BLaER1 treated with 17β-estradiol and CSF1 and Interleukin-3, amounts not matched to agents 10 nM and 100 nM (cell line): Measurements from ENCODE around the gene KCNJ5.
A peak's percentile ranks its signal among the peaks of the same experiment; 100 is the strongest.

ENCODE experiments used
- H3K27ac ChIP-seq, 11 experiments: shearing (Covaris generic); formaldehyde crosslinking; 2 replicates each; pipeline ENCODE4 v1.8.1; 2022
- H3K27me3 ChIP-seq, 11 experiments: shearing (Covaris generic); formaldehyde crosslinking; 2 replicates each; pipeline ENCODE4 v1.8.1; 2022
- H3K36me3 ChIP-seq, 11 experiments: shearing (Covaris generic); formaldehyde crosslinking; 2 replicates each; pipeline ENCODE4 v1.8.1; 2022
- H3K4me1 ChIP-seq, 10 experiments: shearing (Covaris generic); formaldehyde crosslinking; 2 replicates each; pipeline ENCODE4 v1.8.1; 2022
- H3K4me2 ChIP-seq, 11 experiments: shearing (Covaris generic); formaldehyde crosslinking; 2 replicates each; pipeline ENCODE4 v1.8.1; 2022
- H3K4me3 ChIP-seq, 10 experiments: shearing (Covaris generic); formaldehyde crosslinking; 2 replicates each; pipeline ENCODE4 v1.8.1; 2022
- H3K9ac ChIP-seq, 11 experiments: shearing (Covaris generic); formaldehyde crosslinking; 2 replicates each; pipeline ENCODE4 v1.8.1; 2022
- H3K9me3 ChIP-seq, 11 experiments: shearing (Covaris generic); formaldehyde crosslinking; replicated peaks in 1 of 11; 2 replicates each; pipeline ENCODE4 v1.8.1; 2022
- H4K20me1 ChIP-seq, 11 experiments: shearing (Covaris generic); formaldehyde crosslinking; 2 replicates each; pipeline ENCODE4 v1.8.1; 2022
- Cebpa-rat ChIP-seq, 11 experiments: shearing (Covaris generic); IDR thresholded peaks; 2 replicates each; pipeline ENCODE4 v1.8.1; 2022

The KCNJ5 gene

GRCh38 chr11:128942272-128942612 is 51.1 kb downstream of the KCNJ5 start:
- Histone ChIP-seq H3K27me3 (peaks cover 0 to 24% (median 0%) of the 10 kb centered on the region in 11 experiments; a peak in 5 of 22 replicates), H3K4me2 (peak overlapping the region in 10 of 11 experiments; percentile 54 to 78 (median 66); a peak in 14 of 22 replicates), H4K20me1 (0 out of 22 replicates have a peak, but pooled peaks cover 0 to 7% (median 0%) of the 10 kb centered on the region in 11 experiments), H3K4me1 (peaks cover 27 to 79% (median 65%) of the 10 kb centered on the region in 10 experiments), H3K36me3 (no peaks in the 10 kb centered on the region), H3K9me3 (no peaks in the 10 kb centered on the region), H3K4me3 (no peak overlapping the region), H3K27ac (no peak overlapping the region), H3K9ac (no peak overlapping the region)
- TF ChIP-seq Cebpa-rat (IDR thresholded peaks at IDR 0.05), result no peak

- Histone ChIP-seq H3K4me1 (peaks cover 27 to 72% (median 59%) of the 10 kb centered on the region in 10 experiments), H3K27me3 (peaks cover 0 to 24% (median 0%) of the 10 kb centered on the region in 11 experiments; a peak in 5 of 22 replicates), H4K20me1 (0 out of 22 replicates have a peak, but pooled peaks cover 0 to 7% (median 0%) of the 10 kb centered on the region in 11 experiments), H3K9me3 (no peaks in the 10 kb centered on the region), H3K27ac (no peak within 1 kb of the TSS; a peak in 1 of 22 replicates), H3K4me2 (peak within 1 kb of the TSS; percentile 54 to 78 (median 63); a peak in 21 of 22 replicates), H3K4me3 (no peak within 1 kb of the TSS), H3K36me3 (no peaks in the 10 kb centered on the region), H3K9ac (no peak within 1 kb of the TSS)
- no peak for TF ChIP-seq Cebpa-rat (IDR thresholded peaks at IDR 0.05)
Measured at GRCh38 chr11:128942817-128943427, 51.8 kb downstream of the KCNJ5 start, which contains the start of gene TP53AIP1. TP53AIP1 (minus strand) TSS chr11:128942871; CDS start chr11:128937818, 5,053 bp downstream.

- Histone ChIP-seq H3K9ac (no peak overlapping the region), H3K9me3 (no peaks in the 10 kb centered on the region), H3K4me3 (no peak overlapping the region), H3K27ac (no peak overlapping the region), H3K4me1 (peaks cover 27 to 67% (median 57%) of the 10 kb centered on the region in 10 experiments), H3K4me2 (peak overlapping the region in 9 of 11 experiments; percentile 2 to 78 (median 63); a peak in 16 of 22 replicates), H4K20me1 (0 out of 22 replicates have a peak, but pooled peaks cover 0 to 7% (median 0%) of the 10 kb centered on the region in 11 experiments), H3K36me3 (no peaks in the 10 kb centered on the region), H3K27me3 (peaks cover 0 to 24% (median 0%) of the 10 kb centered on the region in 11 experiments; a peak in 5 of 22 replicates)
- no peak for TF ChIP-seq Cebpa-rat (IDR thresholded peaks at IDR 0.05)
Measured at GRCh38 chr11:128943428-128943976, 52.3 kb downstream of the KCNJ5 start.

GRCh38 chr11:128946648-128947047 is 55.5 kb downstream of the KCNJ5 start:
- peaks cover 0 to 16% (median 0%) of the 10 kb centered on the region in 11 experiments; a peak in 4 of 22 replicates for H3K27me3 ChIP-seq
- H3K4me3 ChIP-seq, result no peak overlapping the region
- H3K36me3 ChIP-seq, result no peaks in the 10 kb centered on the region
- H3K9me3 ChIP-seq, result no peaks in the 10 kb centered on the region
- H3K4me2 ChIP-seq, result no peak overlapping the region
- H3K9ac ChIP-seq, result no peak overlapping the region
- H3K27ac ChIP-seq, result no peak overlapping the region
- H3K4me1 ChIP-seq, result peaks cover 4 to 37% (median 31%) of the 10 kb centered on the region in 10 experiments
- no peak for TF ChIP-seq Cebpa-rat (IDR thresholded peaks at IDR 0.05)
- 0 out of 22 replicates have a peak, but pooled peaks cover 0 to 7% (median 0%) of the 10 kb centered on the region in 11 experiments for H4K20me1 ChIP-seq

GRCh38 chr11:128947773-128948172 is 56.6 kb downstream of the KCNJ5 start:
- peaks cover 0 to 26% (median 20%) of the 10 kb centered on the region in 10 experiments; a peak in 16 of 20 replicates for H3K4me1 ChIP-seq
- H3K27me3 ChIP-seq, result peaks cover 0 to 13% (median 0%) of the 10 kb centered on the region in 11 experiments; a peak in 4 of 22 replicates
- H3K36me3 ChIP-seq, result no peaks in the 10 kb centered on the region
- H3K27ac ChIP-seq, result no peak overlapping the region
- no peak overlapping the region for H3K4me2 ChIP-seq
- H3K9ac ChIP-seq, result no peak overlapping the region
- no peak overlapping the region for H3K4me3 ChIP-seq
- 0 out of 22 replicates have a peak, but pooled peaks cover 0 to 7% (median 0%) of the 10 kb centered on the region in 11 experiments for H4K20me1 ChIP-seq
- no peaks in the 10 kb centered on the region for H3K9me3 ChIP-seq
- no peak for TF ChIP-seq Cebpa-rat (IDR thresholded peaks at IDR 0.05)

- no peak for TF ChIP-seq Cebpa-rat (IDR thresholded peaks at IDR 0.05)
- Histone ChIP-seq H3K27me3 (peaks cover 0 to 5% (median 0%) of the 10 kb centered on the region in 11 experiments; a peak in 3 of 22 replicates), H4K20me1 (no peaks in the 10 kb centered on the region), H3K36me3 (no peaks in the 10 kb centered on the region), H3K4me1 (peaks cover 0 to 18% (median 12%) of the 10 kb centered on the region in 10 experiments; a peak in 16 of 20 replicates), H3K4me2 (no peak overlapping the region), H3K27ac (no peak overlapping the region), H3K4me3 (no peak overlapping the region), H3K9me3 (no peaks in the 10 kb centered on the region), H3K9ac (no peak overlapping the region)
Measured at GRCh38 chr11:128948583-128948982, 57.4 kb downstream of the KCNJ5 start.

GRCh38 chr11:128949791-128950454 is 58.8 kb downstream of the KCNJ5 start:
- no peak overlapping the region for H3K9ac ChIP-seq
- H4K20me1 ChIP-seq, result no peaks in the 10 kb centered on the region
- no peak overlapping the region for H3K4me3 ChIP-seq
- no peak overlapping the region for H3K27ac ChIP-seq
- TF ChIP-seq Cebpa-rat (IDR thresholded peaks at IDR 0.05), result no peak
- H3K9me3 ChIP-seq, result no peaks in the 10 kb centered on the region
- peaks cover 0 to 6% (median under 1%) of the 10 kb centered on the region in 10 experiments; a peak in 5 of 20 replicates for H3K4me1 ChIP-seq
- no peaks in the 10 kb centered on the region for H3K27me3 ChIP-seq
- H3K4me2 ChIP-seq, result no peak overlapping the region
- H3K36me3 ChIP-seq, result no peaks in the 10 kb centered on the region

GRCh38 chr11:128953151-128953550 is 62.0 kb downstream of the KCNJ5 start:
- Histone ChIP-seq H3K4me1 (peaks cover 0 to 17% (median 0%) of the 10 kb centered on the region in 10 experiments; a peak in 2 of 20 replicates), H3K27me3 (no peaks in the 10 kb centered on the region), H3K9me3 (no peaks in the 10 kb centered on the region), H4K20me1 (no peaks in the 10 kb centered on the region), H3K4me3 (no peak overlapping the region), H3K4me2 (no peak overlapping the region), H3K36me3 (no peaks in the 10 kb centered on the region), H3K9ac (no peak overlapping the region), H3K27ac (no peak overlapping the region)
- no peak for TF ChIP-seq Cebpa-rat (IDR thresholded peaks at IDR 0.05)

GRCh38 chr11:128955636-128956035 is 64.5 kb downstream of the KCNJ5 start:
- Histone ChIP-seq H4K20me1 (no peaks in the 10 kb centered on the region), H3K4me3 (no peak overlapping the region), H3K27me3 (no peaks in the 10 kb centered on the region), H3K9ac (no peak overlapping the region), H3K9me3 (no peaks in the 10 kb centered on the region), H3K27ac (no peak overlapping the region), H3K4me2 (peak overlapping the region in 1 of 11 experiments; percentile 12; a peak in 1 of 22 replicates), H3K36me3 (no peaks in the 10 kb centered on the region), H3K4me1 (peaks cover 0 to 17% (median 0%) of the 10 kb centered on the region in 10 experiments; a peak in 2 of 20 replicates)
- TF ChIP-seq Cebpa-rat (IDR thresholded peaks at IDR 0.05), result no peak
